A204.1 (cell line): ENCODE data around the gene ZBTB17.
"Not testable (repeated sequence)": the region's sequence is repeated elsewhere in the genome, so short reads cannot be mapped to it uniquely, and the experiment has no call there.

Source experiments
- FAIRE-seq: peaks from 2 replicates; lab custom pipeline; 2012; peaks lifted over from hg19 to GRCh38; lab: Jason Lieb, UNC

Gene ZBTB17

DNA sequence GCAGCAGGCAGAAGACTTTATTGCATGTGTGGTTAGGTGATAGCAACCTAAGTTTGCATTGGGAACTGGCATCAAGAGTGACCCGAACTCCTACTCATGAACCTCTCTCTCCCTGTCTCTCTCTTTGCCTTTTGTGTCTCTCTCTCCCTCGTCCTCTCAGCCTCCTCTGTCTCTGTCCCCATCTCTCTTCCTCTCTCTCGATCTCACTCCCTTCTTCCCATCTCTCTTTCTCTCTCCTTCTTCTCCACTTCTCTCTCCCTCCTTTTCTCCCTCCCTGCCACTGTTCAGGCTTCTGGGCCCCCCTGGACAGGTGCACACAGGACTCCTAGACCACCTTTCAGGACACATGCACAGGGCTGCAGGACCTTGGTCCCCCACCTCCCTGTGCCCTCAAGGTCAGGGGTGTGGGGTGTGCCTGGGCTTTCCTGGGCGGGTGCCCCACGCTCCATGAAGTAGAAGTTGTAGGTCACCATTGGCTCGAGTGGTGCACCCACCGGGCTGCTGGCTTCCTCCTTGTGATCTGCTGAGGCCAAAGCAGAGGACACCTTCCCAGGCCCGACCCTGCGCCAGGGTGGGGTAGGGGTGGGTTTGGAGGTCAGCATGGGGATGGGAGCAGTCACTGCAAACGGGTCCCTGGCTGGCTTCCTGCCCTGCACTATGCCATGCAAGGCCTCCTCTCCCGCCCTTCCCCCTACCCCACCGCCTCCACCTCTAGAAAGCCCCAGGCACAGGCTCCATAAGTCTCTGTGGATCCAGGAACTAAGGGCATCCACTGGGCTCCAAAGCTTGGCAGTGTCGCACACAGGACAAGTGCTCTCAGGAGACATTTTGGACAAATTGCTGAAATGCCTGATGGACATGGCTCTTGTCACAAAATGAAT lies 13.2 kb upstream of the ZBTB17 start:
- FAIRE-seq: no peak

DNA sequence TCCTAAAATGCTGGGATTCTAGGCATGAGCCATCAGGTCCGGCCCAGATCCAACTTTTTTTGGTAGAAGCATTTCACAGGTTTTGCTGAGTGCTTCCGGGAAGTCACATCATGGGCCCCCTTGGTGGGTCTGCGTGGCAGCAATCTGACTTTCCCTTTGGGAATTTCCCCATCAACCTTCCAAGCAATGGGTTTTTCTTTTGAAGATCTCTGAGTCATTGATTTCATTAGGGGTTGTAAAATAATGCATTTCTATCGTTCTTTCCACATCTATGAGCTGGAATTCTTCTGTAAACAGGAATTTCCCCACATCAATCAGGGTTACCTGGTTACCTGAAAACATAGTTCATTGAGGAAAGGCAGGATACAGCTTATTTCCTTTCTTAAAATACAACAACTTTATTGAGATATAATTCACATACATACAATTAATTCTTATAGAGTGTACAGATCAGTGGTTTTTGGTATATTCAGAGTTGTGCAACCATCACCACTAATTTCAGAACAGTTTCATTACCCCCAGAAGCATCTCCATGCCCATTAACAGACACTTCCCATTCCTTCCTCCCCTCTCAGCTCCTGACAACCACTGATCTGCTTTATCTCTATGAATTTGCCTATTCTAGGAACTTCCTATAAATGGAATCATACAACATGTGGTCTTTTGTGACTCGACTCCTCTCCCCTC lies 9.9 kb upstream of the ZBTB17 start:
- no peak for FAIRE-seq

DNA sequence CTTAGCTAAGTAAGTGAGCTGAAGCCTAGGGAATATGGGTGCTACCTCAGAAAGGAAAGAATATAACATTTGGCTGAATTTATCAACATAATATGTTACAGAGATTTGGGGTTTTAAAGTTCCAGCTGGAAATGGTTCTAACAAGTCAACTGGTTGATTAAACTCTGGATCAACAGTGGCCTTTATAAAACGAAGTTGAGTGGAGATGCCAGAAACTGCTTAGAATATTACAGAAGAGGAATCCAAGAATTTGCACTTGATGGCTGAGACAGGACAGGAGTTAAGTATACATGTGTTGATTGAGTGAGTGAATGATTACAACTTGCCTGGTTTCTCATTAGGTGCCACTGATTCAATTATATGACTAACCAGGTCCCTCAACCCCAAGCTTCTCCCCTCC lies 7.4 kb upstream of the ZBTB17 start:
- FAIRE-seq: no peak

DNA sequence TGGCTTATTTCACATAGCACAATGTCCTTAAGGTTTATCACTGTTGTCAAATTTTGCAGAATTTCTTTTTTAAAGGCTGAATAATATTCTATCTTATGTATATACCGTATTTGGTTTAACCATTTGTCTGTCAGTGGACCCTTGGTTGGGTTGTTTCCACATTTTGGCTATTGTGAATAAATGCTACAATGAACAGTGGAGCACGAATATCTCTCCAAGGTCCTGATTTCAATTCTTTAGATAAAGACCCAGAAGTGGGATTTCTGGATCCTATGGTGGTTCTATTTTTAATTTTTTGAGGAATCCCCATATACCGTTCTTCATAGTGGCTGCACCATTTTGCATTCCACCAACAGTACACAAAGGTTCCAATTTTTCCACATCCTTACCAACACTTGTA lies 5.8 kb upstream of the ZBTB17 start:
- FAIRE-seq: no peak

DNA sequence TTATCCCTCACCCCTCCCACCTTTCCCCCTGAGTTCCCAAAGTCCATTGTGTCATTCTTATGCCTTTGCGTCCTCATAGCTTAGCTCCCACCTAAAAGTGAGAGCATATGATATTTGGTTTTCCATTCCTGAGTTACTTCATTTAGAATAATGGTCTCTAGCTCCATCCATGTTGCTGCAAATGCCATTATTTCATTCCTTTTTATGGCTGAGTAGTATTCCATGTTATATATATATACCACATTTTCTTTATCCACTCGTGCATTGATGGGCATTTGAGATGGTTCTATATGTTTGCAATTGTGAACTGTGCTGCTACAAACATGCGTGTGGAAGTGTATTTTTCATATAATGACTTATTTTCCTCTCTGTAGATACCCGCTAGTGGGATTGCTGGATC lies 2.0 kb upstream of the ZBTB17 start:
- not testable (repeated sequence) for FAIRE-seq

DNA sequence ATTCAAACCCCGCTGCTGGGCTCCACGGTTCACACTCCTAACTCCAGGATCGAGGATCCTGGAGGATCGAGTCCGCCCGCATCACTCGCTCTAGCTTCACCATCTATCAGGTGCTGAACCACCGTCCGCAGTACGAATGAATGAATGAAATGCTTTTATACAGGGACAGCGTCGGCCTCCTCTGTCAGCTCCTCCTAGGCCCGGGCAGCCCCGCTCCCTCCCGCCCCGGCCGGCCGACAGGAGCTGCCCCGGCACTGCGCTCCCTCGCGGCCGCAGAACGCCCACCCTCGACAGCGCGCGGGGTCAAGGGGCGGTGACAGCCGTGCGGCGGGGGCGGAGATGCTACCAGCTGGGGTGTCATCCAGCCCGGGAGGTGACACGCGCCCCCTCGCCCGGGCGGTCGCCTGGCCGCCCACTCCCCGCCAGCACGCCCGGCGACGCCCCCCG lies 520 bp downstream of the ZBTB17 start:
- FAIRE-seq: no peak

DNA sequence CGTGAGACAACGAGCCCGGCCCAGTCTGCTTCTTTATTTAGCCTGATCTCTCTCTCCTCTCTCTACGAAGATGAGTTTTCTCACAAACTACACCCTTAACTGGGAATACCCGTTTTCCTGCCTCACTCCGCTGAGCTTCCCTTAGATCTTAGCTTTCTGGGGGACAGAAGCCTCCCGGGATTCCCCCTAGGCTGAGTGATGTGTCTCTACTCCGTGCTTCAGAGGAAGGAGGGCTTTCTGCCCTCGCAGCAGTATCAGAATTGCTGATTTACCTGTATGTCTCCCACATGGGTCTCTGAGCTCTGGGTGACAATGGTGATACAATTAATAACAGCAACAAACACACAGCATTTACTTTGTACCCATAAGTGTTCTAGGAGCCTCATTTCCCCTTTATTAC lies 1.0 kb downstream of the ZBTB17 start:
- FAIRE-seq: no peak

DNA sequence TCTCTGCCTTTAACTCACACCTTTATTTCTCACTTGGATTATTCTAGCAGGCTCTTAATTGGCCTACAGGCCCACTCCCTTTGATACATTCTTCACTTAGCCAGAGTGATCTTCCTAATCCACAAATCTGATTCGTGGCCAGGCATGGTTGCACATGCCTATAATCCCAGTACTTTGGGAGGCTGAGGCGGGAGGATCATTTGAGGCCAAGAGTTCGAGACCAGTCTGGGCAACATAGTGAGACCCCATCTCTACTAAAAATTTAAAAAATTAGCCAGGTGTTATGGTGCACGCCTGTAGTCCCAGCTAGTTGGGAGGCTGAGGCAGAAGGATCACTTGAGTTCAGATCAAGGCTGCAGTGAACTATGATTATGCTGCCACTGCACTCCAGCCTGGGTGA lies 2.1 kb downstream of the ZBTB17 start:
- no peak for FAIRE-seq

DNA sequence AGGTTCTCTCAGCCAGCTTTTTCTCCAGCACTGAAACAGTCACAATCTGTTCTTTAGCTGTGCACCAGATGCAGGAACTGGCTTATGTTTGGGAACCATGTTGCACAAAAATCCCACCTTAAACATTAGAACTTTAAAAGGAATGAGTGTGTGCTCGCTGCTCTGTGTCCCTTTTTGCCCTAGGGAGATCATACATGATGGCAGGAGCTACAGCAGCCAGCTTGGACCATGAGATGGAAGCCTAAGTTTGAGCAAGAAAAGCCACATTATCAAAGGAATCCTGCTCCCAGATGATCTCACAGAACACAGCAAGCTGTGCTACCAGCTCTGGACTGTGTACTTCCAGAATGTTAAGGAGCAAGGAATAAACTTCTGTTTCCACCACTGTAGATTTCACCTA lies 3.5 kb downstream of the ZBTB17 start:
- no peak for FAIRE-seq

DNA sequence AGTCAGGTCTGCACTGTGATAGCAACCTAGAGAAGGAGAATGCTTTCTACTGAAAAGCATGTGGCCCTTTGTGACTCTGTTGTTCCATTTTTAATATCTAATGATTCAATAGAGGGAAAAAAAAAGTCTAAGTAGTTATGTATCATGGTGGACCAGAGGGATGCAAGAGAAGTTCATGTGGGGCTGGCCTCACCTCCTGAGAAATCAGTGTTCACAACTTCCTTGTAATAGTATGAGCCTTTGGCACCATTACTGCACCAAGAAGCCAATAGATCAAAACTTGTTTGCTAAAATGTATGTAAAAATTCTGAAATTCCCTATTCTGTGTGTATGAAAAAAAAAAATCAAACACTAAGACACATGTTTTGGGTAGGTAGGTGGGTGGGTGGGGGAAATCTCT lies 5.0 kb downstream of the ZBTB17 start:
- FAIRE-seq: no peak

DNA sequence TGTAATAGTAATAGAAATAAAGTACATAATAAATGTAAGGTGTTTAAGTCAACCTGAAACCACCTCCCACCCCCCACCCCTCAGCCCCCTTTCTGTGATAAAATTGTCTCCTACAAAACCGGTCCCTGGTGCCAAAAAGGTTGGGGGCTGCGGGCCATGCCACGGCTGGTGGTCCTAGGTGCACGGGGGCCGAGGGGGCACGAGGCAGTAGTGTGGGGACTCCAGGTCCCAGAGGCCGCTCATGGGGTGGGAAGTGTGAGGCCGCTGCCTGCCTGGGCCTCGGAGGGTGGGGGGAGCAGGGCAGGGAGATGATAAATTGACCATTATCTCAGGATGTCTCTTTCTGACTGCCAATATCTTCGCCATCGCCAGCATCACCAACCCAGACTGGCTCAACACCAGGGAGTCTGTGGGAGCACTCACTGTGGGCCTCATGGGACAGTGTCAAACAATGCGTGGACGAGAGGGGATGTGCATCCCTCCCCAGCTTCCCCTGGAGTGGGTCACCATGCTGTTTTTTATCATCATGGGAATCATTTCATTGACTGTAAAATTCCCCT lies 6.5 kb downstream of the ZBTB17 start:
- no peak for FAIRE-seq

DNA sequence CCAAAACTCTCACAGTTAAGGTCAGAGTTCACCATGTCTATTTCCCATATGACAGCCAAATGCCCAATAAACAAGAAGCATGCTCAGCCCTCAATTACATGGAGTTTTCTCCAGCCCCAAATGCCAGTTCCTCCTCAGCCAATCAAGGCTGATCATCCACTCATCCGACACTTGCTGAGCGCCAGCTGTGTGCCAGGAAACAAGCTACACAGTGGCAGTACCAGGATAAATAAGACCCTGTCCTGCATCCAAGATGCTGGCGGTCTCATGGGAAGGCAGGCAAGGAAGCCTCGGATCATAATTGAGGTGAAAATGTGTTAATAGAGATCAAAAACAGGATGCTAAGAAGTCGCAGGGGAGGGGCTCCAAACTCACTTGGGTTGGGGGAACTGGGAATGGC lies 7.7 kb downstream of the ZBTB17 start:
- FAIRE-seq: no peak

DNA sequence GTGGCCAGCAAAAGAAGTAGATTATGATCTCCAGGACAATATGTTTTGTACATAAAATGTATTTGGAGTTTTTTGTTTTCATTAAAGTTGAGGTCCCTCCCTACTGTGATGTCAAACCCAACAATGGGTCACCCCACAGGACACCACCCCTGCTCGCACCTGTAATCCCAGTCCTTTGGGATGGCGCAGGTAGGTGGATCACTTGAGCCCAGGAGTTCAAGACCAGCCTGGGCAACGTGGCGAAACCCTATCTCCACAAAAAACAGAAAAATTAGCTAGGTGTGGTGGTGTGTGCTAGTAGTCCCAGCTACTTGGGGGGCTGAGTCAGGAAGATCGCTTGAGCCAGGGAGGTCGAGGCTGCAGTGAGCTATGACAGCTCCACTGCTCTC lies 9.0 kb downstream of the ZBTB17 start:
- no peak for FAIRE-seq

DNA sequence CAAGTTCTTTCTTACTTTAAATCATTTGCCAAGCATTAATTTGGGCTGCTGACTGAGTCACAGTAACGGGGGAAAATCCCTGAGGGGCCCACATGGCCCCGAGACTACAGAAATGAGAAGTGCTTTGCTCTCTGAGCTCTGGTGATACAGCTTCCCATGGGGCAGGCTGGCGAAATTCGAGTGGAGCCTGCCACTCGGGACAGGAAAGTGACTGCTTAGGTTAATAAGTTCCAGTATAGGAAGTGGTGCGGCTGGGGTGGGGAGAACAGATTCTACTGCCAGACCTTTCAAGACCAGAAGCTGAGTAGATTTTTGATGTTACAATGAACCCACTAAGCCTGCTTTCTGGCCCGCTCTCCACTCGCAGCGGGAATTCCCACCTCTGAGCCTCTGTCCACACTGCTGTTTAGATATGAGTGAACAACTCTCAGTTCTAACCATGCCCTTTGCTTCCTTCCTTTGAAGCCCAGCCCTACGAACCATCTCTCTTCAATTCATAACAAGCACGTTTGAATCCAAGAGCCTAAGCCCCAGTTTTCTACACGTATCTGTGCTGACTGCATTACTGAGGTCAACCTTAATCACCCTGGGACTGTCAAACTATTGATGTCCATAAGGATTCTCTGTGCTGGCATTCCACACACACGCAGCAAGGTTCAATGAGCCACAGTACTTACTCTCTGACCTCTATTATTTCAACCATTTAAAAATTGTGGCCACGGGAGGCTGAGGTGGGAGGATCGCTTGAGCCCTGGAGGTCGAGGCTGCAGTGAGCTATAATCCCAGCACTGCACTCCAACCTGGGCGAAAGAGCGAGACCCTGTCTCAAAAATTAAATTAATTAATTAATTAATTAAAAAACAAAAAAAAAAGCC lies 9.6 kb downstream of the ZBTB17 start:
- FAIRE-seq: no peak

DNA sequence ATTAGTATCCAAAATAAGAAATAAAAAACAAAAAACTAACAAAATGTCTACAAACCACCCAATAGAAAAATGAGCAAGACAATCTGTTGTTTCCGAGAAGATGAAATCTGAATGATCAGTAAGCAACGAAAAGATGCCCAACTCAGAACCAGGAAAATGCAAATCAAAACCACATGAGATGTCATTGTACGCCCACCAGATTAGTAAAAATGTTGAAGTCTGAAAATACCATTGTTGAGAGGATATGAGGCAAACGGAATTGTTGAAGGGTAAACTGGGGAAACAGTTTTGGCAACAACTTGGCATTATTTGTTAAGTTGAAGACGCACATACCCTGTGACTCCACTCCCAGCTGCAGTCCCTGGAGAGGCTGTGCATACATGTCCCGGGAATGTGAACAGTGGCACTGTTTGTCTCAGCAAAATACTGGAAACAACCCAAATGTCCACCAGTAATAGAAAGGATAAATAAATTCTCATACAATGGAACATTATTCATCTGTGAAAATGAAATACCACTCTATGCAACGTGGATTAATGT lies 10.6 kb downstream of the ZBTB17 start:
- no peak for FAIRE-seq

DNA sequence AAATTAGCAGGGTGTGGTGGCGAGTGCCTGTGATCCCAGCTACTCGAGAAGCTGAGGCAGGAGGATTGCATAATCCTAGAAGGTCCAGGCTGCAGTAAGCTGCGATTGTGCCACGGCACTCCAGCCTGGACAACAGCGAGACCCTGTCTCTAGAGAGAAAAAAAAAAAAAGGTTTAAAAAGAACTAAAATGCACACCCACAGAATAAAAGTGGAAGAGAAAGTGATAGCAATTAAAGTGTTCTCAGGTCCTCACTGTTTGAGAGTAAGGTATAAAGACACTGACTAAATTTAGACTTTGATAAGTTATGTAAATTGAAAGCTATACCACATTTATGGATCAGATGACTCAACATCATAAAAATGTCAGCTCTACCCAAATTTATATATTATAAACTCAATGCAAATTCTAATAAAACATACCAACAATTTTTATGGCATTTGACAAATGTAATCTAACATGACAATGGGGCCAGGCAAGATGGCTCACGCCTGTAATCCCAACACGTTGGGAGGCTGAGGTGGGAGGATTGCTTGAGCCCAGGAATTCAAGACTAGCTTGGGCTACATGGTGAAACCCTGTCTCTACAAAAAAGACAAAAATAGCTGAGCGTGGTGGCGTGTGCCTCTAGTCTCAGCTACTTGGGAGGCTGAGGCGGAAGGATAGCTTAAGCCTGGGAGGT lies 11.8 kb downstream of the ZBTB17 start:
- FAIRE-seq: no peak

DNA sequence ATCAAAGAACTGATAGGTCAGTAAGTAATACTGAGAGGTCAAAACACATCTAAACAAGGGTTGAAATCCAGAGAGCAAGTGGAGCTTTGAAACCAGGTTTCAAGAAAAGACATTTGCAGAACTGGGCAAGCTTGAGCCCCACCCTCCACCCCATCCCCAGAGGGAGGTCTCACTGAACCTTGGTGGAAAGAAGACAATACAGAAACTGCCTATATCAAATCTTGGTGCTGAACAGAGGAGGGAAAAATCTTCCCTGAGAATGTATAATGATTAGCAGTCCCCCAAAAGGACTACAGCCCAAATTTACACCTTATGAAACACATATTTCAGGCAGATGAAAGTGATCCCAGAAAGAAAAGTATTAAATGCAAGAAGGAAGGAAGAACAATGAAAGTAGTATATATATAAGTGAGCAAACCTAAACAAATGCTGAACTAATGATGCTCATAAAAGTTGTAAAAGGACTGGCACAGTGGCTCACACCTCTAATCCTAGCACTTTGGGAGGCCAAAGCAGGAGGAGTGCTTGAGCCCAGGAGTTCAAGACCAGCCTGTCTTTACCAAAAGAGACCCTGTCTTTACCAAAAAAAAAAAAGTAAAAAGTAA lies 12.4 kb downstream of the ZBTB17 start:
- no peak for FAIRE-seq

DNA sequence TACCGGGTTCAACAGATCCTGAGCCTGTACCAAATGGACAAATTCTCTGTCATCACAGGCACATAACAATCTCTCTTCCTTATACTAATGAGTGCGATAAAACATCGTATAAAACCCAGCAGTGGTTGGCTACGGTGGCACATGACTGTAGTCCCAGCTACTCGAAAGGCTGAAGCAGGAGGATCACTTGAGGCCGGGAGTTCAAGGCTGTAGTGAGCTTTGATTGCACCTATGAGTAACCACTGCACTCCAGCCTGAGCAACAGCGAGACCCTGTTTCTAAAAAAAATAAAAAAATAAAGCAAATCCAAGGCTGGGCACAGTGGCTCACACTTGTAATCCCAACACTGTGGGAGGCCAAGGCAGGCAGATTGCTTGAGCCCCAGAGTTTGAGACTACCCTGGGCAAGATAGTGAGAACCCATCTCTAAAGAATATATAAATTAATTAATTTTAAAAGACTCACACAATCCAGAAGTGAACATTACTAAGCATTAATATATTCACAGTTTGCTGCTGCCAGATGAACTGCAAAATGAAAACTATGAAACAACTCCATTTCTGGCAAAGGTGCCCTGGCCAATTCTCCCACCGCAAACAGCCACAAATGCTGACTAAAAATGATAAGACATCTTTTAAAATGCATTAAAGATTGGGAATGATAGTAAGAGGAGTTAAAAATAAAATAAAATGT lies 13.1 kb downstream of the ZBTB17 start:
- FAIRE-seq: no peak

DNA sequence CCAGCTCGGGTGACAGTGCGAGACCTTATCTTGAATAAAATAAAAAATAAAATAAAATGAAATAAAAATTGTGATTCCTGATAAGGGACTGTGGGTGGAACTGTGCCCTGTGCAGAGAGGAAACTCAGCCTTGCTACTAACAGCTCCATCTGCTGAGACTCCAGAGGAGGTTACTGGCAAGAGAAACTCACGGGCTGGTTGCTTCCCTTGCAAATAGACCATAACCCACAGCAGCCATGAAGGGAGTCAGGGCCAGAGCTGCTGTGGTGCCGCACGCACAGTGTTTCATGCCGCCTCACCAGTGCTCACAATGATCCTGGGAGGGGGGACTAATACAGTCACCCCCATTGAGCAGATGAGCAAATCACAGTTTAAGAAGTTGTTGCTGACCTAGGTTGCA lies 13.7 kb downstream of the ZBTB17 start:
- FAIRE-seq: no peak

DNA sequence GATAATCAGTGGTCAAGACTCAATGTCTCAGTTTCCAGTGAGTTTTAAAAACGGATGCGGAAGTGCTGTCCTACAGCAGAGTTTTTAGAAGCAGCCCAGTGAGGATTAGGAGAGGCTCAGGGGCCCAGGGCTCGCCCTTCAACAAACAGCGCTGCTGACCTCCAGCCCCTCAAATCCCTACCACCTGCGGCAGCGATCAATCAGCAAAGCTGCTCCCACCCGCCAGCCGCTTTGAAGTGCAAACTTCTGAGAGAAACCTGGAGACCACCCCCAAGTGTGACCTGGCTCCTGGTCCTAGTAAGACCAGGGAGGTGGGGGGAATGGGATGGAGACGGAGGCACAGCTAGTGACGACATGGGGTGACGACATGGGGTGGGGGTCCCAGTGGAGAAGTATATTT lies 14.4 kb downstream of the ZBTB17 start:
- FAIRE-seq: no peak

DNA sequence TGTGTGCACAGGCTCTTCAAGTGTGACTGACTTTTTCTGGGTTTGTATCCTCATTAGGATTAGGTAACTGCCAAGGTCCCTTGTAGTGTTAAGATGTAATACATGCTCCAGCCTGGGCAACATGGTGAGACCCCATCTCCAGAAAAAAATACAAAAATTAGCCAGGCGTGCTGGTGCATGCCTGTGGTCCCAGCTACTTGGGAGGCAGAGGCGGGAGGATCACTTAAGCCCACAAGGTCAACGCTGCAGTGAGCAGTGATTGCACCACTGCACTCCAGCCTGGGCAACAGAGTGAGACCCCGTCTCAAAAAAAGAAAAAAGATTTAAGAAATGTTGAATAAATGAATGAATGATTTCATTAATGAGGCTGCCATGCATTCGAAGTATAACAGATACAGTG lies 15.1 kb downstream of the ZBTB17 start:
- no peak for FAIRE-seq
